HFF-Myc (cell line): ENCODE results near the gene C1QTNF8.

Experiments used
- DNase-seq: peaks from one replicate; pipeline ENCODE4 v3.0.0-alpha.2; 2011; ENCODE audit warnings: low read depth; ENCODE audit errors: extremely low read depth
- H3K4me3 ChIP-seq: replicated peaks from 2 replicates; pipeline ENCODE4 v1.5.1; 2011; ENCODE audit warnings: low read depth, mild to moderate bottlenecking, control low read depth, low read length
- CTCF ChIP-seq: IDR thresholded peaks from 2 replicates; pipeline ENCODE4 v1.5.1; 2012; ENCODE audit warnings: mild to moderate bottlenecking, low read depth, low read length, control low read depth; ENCODE audit errors: missing control alignments

The C1QTNF8 gene

GRCh38 chr16:1127971-1128715, 32.1 kb upstream of the C1QTNF8 start:
- no peak for TF ChIP-seq CTCF
- no peak overlapping the region for H3K4me3 ChIP-seq
- no peak for DNase-seq

GRCh38 chr16:1127101-1127500, 31.1 kb upstream of the C1QTNF8 start:
- TF ChIP-seq CTCF = no peak
- no peak for DNase-seq
- H3K4me3 ChIP-seq = no peak overlapping the region

- no peak overlapping the region for H3K4me3 ChIP-seq
- no peak for DNase-seq
- no peak for TF ChIP-seq CTCF
Observed at GRCh38 chr16:1126586-1126985, 30.5 kb upstream of the C1QTNF8 start.

- no peak overlapping the region for H3K4me3 ChIP-seq
- no peak for TF ChIP-seq CTCF
- no peak for DNase-seq
Observed at GRCh38 chr16:1126044-1126443, 30.0 kb upstream of the C1QTNF8 start.

GRCh38 chr16:1125471-1125870, 29.4 kb upstream of the C1QTNF8 start:
- no peak for TF ChIP-seq CTCF
- DNase-seq = peak; percentile 1

GRCh38 chr16:1124795-1125194, 28.8 kb upstream of the C1QTNF8 start:
- DNase-seq = no peak
- no peak for TF ChIP-seq CTCF
- H3K4me3 ChIP-seq = no peak overlapping the region

More at GRCh38 chr16:1125471-1125870, 29.4 kb upstream of the C1QTNF8 start:
- H3K4me3 ChIP-seq = no peak overlapping the region

GRCh38 chr16:1124291-1124690, 28.2 kb upstream of the C1QTNF8 start:
- TF ChIP-seq CTCF = no peak

More at GRCh38 chr16:1124291-1124690, 28.2 kb upstream of the C1QTNF8 start:
- H3K4me3 ChIP-seq = no peak overlapping the region
- DNase-seq = no peak
